Osteocyte (in vitro differentiated cells): ENCODE measurements around the gene NTN5. TPM values are rescaled to one million over a fixed set of nuclear protein-coding genes. Genes with fewer than 3 reads are reported as not detected.

Experiments used
- DNase-seq: peaks from one replicate; pipeline ENCODE4 v3.0.0; 2021; ENCODE audit warnings: mixed read lengths; ENCODE audit not compliant: unreplicated experiment; ENCODE audit errors: extremely low spot score
- H3K27ac Mint-ChIP-seq: one replicate; pipeline ENCODE4 v1.8.0; 2021; ENCODE audit warnings: mild to moderate bottlenecking, mixed read lengths; ENCODE audit not compliant: unreplicated experiment
- H3K27me3 Mint-ChIP-seq: one replicate; pipeline ENCODE4 v1.8.0; 2021; ENCODE audit warnings: mixed read lengths; ENCODE audit not compliant: unreplicated experiment
- H3K36me3 Mint-ChIP-seq: one replicate; pipeline ENCODE4 v1.8.0; 2021; ENCODE audit warnings: mixed read lengths; ENCODE audit not compliant: unreplicated experiment
- H3K4me1 Mint-ChIP-seq: one replicate; pipeline ENCODE4 v1.8.0; 2021; ENCODE audit warnings: mixed read lengths; ENCODE audit not compliant: unreplicated experiment
- H3K4me3 Mint-ChIP-seq: one replicate; pipeline ENCODE4 v1.8.0; 2021; ENCODE audit warnings: mild to moderate bottlenecking, moderate library complexity, mixed read lengths; ENCODE audit not compliant: unreplicated experiment
- H3K9me3 Mint-ChIP-seq: one replicate; pipeline ENCODE4 v1.8.0; 2021; ENCODE audit warnings: mixed read lengths; ENCODE audit not compliant: unreplicated experiment
- total RNA-seq: library from RNA; stranded (reverse); gene quantifications from 2 replicates; pipeline ENCODE4 v1.2.1, GENCODE V29; 2021
- TF ChIP-seq, protein P1 (sequence below): fragments of 200-600 bp; sonication (generic); IDR thresholded peaks from 2 replicates; pipeline ENCODE4 v1.5.0; 2021; ENCODE audit warnings: antibody characterized with exemption, mild to moderate bottlenecking, moderate library complexity

Gene NTN5
- total RNA-seq, 1 donor from 2014 or later = 1.7 TPM

DNA sequence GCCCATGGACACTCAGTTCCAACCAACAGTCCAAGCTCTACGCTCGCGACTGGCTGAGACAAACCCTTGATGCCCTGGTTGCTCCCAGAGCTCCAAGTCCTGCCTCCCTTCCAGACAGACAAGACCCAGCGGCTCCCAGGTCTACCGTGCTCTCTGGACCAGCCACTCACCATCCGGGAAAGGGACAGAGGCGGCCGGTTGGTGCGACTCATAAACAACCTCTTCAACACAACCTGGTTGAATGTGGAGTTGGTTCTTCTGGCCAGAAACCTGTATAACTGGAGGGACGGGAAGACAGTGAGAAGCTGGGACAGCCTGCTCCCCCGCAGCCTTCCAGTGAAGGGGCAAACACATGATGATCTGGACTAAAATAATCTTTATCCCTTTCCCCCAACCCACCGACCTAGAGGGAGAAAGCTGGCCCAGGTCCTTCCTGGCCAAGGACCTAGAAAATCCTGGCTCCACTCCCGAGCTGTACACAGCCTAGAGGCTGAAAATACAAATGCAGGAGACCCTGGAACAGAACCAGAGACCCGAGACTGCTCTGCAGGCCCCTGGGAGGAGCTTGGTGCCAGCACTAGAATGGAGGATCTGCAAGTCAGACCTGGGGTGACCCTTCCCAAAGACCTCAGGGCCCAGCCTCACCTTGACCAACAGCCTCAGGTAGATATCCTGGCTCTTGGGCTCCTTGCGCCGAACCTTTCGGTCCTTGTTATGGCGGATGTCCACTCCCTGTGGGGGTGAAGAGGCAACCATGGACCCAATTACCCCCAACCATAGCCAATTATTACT is 55.5 kb downstream of the NTN5 start:
- H3K4me1 Mint-ChIP-seq = peaks cover 39% of the 10 kb centered on the region
- TF ChIP-seq, protein P1, sequence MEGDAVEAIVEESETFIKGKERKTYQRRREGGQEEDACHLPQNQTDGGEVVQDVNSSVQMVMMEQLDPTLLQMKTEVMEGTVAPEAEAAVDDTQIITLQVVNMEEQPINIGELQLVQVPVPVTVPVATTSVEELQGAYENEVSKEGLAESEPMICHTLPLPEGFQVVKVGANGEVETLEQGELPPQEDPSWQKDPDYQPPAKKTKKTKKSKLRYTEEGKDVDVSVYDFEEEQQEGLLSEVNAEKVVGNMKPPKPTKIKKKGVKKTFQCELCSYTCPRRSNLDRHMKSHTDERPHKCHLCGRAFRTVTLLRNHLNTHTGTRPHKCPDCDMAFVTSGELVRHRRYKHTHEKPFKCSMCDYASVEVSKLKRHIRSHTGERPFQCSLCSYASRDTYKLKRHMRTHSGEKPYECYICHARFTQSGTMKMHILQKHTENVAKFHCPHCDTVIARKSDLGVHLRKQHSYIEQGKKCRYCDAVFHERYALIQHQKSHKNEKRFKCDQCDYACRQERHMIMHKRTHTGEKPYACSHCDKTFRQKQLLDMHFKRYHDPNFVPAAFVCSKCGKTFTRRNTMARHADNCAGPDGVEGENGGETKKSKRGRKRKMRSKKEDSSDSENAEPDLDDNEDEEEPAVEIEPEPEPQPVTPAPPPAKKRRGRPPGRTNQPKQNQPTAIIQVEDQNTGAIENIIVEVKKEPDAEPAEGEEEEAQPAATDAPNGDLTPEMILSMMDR = no peak

DNA sequence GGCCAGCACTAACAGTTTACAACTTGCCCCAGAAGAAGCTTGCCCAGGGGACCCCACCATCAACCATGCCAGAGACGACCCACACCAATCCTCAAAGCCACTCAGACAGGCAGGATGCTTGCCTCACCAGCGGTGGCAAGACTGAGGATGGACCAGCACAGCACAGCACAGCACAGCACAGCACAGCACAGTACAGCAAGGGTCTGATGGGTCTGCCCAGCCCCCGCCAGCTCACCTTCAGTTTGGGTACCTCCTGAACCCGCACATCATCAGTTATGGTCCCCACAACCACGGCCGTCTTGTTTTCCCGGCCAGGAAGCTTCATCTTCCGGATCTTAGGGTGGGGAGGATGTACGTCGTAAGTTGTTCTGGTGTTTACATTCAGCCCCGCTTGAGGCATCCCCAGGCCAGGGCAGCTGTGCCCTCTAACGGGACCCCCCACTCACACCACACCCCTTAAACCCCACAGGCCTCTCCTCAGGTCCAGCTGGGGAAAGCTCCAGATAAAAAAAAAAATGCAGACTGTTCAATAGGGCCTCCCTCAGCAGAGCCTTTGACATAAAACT is 56.2 kb downstream of the NTN5 start:
- H3K27me3 Mint-ChIP-seq = no peaks in the 10 kb centered on the region
- peak overlapping the region; percentile 96 for H3K4me3 Mint-ChIP-seq
- DNase-seq = no peak
- no peaks in the 10 kb centered on the region for H3K9me3 Mint-ChIP-seq
- H3K27ac Mint-ChIP-seq = no peak overlapping the region
- TF ChIP-seq, protein P1 = no peak
- peaks cover 17% of the 10 kb centered on the region for H3K36me3 Mint-ChIP-seq
- peaks cover 36% of the 10 kb centered on the region for H3K4me1 Mint-ChIP-seq

More for the DNA sequence above, 55.5 kb downstream of the NTN5 start:
- DNase-seq = no peak
- Mint-ChIP-seq H3K36me3 (peaks cover 20% of the 10 kb centered on the region), H3K27me3 (no peaks in the 10 kb centered on the region), H3K9me3 (no peaks in the 10 kb centered on the region), H3K27ac (peak overlapping the region; percentile 97), H3K4me3 (peak overlapping the region; percentile 96)

DNA sequence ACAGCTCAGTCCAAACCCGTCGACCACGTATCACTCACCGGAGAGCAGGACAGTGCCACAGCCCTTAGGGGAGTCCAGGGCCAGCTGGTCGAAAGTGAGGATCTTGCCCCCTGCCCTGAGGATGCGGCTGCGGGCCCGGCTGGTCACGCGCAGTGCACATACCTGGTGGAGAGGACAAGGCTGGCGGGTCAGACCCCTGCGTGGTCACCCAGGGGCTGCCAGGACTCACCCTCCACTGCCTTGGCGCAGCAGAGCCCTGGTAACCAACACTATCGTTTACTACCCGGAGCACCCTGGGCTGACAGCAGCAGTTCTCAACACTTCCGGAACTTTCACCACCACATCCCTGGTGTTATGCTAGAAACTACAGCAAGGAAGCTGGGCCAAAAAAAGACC is 56.8 kb downstream of the NTN5 start:
- TF ChIP-seq, protein P1 = no peak
- Mint-ChIP-seq H3K36me3 (peaks cover 14% of the 10 kb centered on the region), H3K27me3 (no peaks in the 10 kb centered on the region), H3K27ac (no peak overlapping the region), H3K4me1 (peaks cover 33% of the 10 kb centered on the region), H3K9me3 (no peaks in the 10 kb centered on the region), H3K4me3 (peak overlapping the region; percentile 96)
- DNase-seq = no peak

DNA sequence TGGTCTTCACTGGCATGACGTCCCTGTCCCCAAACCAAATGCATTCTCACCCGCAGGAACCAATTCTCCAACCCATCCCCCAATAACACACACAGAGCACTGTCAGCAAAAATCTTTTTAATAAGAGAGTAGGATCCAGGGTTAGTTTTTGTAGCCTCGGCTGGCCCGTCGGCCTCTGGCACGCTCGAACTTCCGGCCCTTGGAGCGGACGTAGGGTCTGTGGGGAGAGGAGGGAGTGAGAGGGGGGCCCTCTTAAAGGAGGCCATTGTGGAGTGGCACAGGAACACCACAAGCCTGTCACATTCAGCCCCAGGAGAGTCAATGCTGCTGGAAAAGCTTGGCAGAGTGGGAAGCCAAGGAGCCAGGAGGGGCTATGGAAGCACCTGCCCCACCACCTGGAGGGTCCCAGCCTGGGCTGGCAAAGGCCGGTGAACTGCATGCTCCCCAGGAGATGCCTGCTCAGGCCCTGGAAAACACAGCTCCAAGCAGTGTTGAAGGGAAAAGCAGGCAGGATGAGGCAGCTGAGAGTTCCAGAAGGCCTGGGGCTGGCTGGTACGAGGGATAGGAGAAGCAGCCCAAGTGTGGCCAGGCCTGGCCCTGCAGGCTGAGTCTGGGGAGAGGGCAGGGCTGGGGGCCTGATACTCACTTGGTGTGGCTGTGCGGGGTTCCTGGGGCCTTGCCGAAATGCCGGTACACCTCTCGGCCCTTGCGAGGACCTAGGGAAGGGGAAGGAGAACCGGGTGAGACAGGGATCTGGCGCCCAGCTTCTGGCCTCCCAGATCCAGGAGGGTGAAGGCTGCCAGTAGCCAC is 57.4 kb downstream of the NTN5 start:
- Mint-ChIP-seq H3K36me3 (peaks cover 14% of the 10 kb centered on the region), H3K4me3 (no peak overlapping the region), H3K27me3 (no peaks in the 10 kb centered on the region), H3K9me3 (no peaks in the 10 kb centered on the region), H3K4me1 (peaks cover 33% of the 10 kb centered on the region), H3K27ac (no peak overlapping the region)
- TF ChIP-seq, protein P1 = no peak
- DNase-seq = no peak
